Astrocyte (in vitro differentiated cells and primary cell): ENCODE results near the gene PEX19.

Experiments
- EZH2 ChIP-seq: IDR thresholded peaks from 2 replicates; pipeline ENCODE4 v1.6.1; 2012; ENCODE audit warnings: mild to moderate bottlenecking, low read length, inconsistent platforms; ENCODE audit not compliant: insufficient read depth
- TF ChIP-seq, protein P1 (sequence below): IDR thresholded peaks from 2 replicates; pipeline ENCODE4 v1.5.1; 2011; ENCODE audit warnings: low read depth, mild to moderate bottlenecking, inconsistent platforms, low read length, moderate library complexity; ENCODE audit not compliant: insufficient read depth

DNA sequence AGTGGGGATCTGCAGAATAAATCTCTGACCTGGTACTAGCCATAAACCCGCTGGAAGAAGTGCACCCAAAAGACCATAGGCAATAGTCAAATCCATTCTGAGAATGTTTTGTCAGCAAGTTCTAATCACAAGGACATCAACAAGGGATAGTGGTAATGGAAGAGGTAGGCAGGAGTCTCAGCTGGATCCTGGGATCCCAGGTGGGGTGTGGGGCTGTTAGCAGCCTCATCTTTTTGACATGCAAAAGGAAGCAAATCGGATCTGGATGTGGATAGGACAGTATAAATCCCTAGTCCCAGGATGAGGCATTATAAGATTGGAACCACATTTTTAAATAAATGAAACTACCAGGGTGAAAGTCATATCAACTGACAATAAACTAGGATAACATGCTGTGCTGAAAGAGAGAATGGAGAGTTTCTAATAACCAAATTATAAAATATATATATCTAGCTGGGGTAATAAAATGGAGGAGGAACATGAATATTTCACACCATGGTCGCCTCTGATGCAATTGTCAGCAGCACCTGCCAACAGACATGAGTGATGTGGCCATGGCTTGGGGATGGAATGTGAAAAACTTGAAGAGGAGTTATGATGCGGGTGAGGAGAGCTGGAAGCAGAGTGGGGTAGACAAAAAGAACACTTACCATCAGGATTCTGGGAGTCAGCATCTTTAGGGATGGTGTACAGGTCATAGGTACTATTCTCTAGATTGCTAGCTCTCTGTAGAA lies 23.7 kb upstream of the PEX19 start:
- TF ChIP-seq, protein P1, sequence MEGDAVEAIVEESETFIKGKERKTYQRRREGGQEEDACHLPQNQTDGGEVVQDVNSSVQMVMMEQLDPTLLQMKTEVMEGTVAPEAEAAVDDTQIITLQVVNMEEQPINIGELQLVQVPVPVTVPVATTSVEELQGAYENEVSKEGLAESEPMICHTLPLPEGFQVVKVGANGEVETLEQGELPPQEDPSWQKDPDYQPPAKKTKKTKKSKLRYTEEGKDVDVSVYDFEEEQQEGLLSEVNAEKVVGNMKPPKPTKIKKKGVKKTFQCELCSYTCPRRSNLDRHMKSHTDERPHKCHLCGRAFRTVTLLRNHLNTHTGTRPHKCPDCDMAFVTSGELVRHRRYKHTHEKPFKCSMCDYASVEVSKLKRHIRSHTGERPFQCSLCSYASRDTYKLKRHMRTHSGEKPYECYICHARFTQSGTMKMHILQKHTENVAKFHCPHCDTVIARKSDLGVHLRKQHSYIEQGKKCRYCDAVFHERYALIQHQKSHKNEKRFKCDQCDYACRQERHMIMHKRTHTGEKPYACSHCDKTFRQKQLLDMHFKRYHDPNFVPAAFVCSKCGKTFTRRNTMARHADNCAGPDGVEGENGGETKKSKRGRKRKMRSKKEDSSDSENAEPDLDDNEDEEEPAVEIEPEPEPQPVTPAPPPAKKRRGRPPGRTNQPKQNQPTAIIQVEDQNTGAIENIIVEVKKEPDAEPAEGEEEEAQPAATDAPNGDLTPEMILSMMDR: no peak
- TF ChIP-seq EZH2: no peak
